Mesenteric fat pad (tissue), 1 donor: ENCODE measurements around the gene LDLRAD4. TPM values are rescaled to one million over a fixed set of nuclear protein-coding genes. Genes with fewer than 3 reads are reported as not detected.
"Not testable (repeated sequence)": the region's sequence is repeated elsewhere in the genome, so short reads cannot be mapped to it uniquely, and the experiment has no call there.

Experiments
- DNase-seq: peaks from one replicate; pipeline ENCODE4 v3.0.0-alpha.2; 2020; ENCODE audit warnings: low spot score
- microRNA-seq: library from miRNA; unstranded; fragments of <30 nt; microRNA quantifications from one replicate; pipeline ENCODE4 v1.2.0, GENCODE V29; 2020; ENCODE audit warnings: borderline number of aligned reads
- total RNA-seq: library from RNA; stranded (reverse); fragmentation: NEBNext Ultra II Directional; extraction: Animal tissue kit (Norgen Biotek cat#: 25700); gene quantifications from one replicate; pipeline ENCODE4 v1.2.1, GENCODE V29; 2021
- donor health status: DM: yes; HTN: yes; CAD: no.

The LDLRAD4 gene
- total RNA-seq, 1 donor from 2014 or later, result 39.6 TPM

DNA sequence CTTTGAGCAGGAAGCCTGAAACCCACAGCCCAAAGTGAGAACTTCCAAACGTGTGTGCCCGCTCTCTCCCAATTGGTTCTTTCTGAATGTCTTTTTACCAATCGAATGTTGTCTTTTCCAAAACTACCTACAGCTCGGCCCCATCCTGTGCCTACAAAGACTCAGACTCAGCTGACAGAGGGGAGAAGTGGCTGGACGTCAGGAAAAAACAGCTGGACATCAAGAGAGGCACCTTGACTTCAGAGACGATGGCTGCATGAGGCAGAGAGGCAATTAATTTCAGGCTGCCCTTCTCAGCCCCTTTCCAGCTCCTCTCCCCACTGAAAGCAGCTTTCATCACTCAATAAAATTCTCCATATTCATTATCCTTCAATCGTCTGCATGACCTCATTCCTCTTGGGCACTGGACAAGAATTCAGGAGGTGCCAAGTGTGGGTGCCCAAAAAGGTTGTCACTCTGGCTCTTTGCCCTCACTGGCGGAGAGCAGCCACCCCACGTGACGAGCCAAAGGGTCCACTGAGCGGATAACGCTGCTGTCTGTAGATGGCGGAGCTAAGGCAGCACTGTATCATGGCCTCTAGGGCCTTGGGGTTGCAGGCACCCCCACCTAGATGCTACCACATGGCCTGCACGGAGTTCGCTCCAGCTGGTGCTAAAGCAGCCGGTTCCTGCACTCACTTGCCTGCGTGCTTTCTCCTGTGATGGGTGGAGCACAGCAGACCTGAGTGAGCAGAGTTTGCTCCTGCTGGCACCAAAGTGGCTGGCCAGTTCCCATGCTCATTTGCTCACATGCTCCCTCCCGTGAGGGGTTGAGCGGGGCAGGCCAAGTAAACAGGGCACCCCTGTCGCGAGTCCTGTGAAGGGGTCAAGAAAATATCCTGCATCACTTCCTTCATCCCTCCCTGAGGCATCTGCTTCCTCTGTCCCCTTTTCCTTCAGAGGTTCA, 469.9 kb downstream of the LDLRAD4 start:
- DNase-seq, result no peak

GRCh38 chr18:13690060-13690459, 471.5 kb downstream of the LDLRAD4 start:
- not testable (repeated sequence) for DNase-seq

- DNase-seq, result not testable (repeated sequence)
Measured at GRCh38 chr18:13695337-13695736, 476.8 kb downstream of the LDLRAD4 start.

- DNase-seq, result no peak
Measured at GRCh38 chr18:13696961-13697360, 478.4 kb downstream of the LDLRAD4 start.

DNA sequence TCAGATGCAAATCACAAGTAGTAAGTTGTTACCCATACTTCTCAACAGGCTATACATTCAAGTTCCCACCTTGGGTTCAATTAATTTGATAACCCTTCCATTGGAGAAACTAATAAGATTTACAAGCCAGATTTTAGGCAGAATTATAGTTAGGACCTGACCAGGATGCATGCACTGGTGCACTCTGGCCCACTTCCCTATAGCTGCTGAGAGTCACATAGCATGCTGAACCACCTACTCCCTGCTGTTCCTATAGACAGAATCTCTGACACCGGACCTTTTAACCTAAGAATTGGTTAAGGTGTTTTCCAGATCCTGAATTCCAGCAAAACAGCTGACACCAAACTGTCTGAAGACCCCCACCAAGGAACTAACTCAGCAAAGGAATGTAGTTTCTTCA, 481.6 kb downstream of the LDLRAD4 start:
- DNase-seq, result no peak

Small RNA genes within 50 kb of the gene (microRNA-seq; reads per million reads assigned to microRNA genes)
- not detected for gene MIR4526
- gene MIR5190, result not detected

Other genes starting within 250 kb of the LDLRAD4 start
- gene CEP192, start 227.4 kb upstream of the LDLRAD4 start, total RNA-seq, result 13.5 TPM